Left renal cortex interstitium (tissue), 4 donors: ENCODE data around the gene KCNH3. TPM values are rescaled to one million over a fixed set of nuclear protein-coding genes. Genes with fewer than 3 reads are reported as not detected.
"Not testable (repeated sequence)": the region's sequence is repeated elsewhere in the genome, so short reads cannot be mapped to it uniquely, and the experiment has no call there.

Experiments used
- DNase-seq, 4 donors: peaks; one replicate each; pipeline ENCODE4 v3.0.0-alpha.2; 2013; ENCODE audit warnings: low read depth in 4 of 4, low spot score in 2 of 4, missing footprints in 1 of 4
- polyA plus RNA-seq, 4 donors: library from polyadenylated mRNA; unstranded; fragments of 120-200 nt; gene quantifications; one replicate each; pipeline ENCODE4 v1.2.1, GENCODE V29; 2013; ENCODE audit not compliant: insufficient read length in 4 of 4

Gene KCNH3
- polyA plus RNA-seq, 4 donors: 3.9 to 7.6 (median 6.9) TPM

GRCh38 chr12:49524660-49525324 is 14.0 kb upstream of the KCNH3 start:
- no peak for DNase-seq

- DNase-seq: no peak
These were observed 12.9 kb upstream of the KCNH3 start for GRCh38 chr12:49525942-49526341.

GRCh38 chr12:49527361-49528130 is 11.3 kb upstream of the KCNH3 start:
- no peak for DNase-seq

GRCh38 chr12:49529414-49529813 is 9.4 kb upstream of the KCNH3 start:
- no peak for DNase-seq

- DNase-seq: no peak
These were observed 7.1 kb upstream of the KCNH3 start for GRCh38 chr12:49531745-49532144.

- DNase-seq: no peak
These were observed 5.5 kb upstream of the KCNH3 start for GRCh38 chr12:49533331-49533730.

GRCh38 chr12:49534122-49534521 is 4.7 kb upstream of the KCNH3 start:
- DNase-seq: not testable (repeated sequence)

- no peak for DNase-seq
These were observed 4.0 kb upstream of the KCNH3 start for GRCh38 chr12:49534731-49535278.

GRCh38 chr12:49535921-49536525 is 2.8 kb upstream of the KCNH3 start:
- no peak for DNase-seq

- no peak for DNase-seq
These were observed 2.2 kb upstream of the KCNH3 start for GRCh38 chr12:49536526-49537071.

- no peak for DNase-seq
These were observed 1.5 kb upstream of the KCNH3 start for GRCh38 chr12:49537231-49537751.

- DNase-seq: no peak
These were observed 899 bp upstream of the KCNH3 start for GRCh38 chr12:49537752-49538509.

GRCh38 chr12:49539406-49540228 is 787 bp downstream of the KCNH3 start:
- DNase-seq: no peak

- DNase-seq: no peak
These were observed 1.7 kb downstream of the KCNH3 start for GRCh38 chr12:49540229-49541139.

- DNase-seq: no peak
These were observed 2.5 kb downstream of the KCNH3 start for GRCh38 chr12:49541140-49541861.

GRCh38 chr12:49541911-49542505 is 3.2 kb downstream of the KCNH3 start:
- DNase-seq: no peak

- DNase-seq: no peak
These were observed 3.8 kb downstream of the KCNH3 start for GRCh38 chr12:49542592-49543160.
